H1 (cell line): ENCODE measurements around the gene RASSF10.

Experiments used
- EZH2 ChIP-seq: fragments of 200-600 bp; sonication (generic); IDR thresholded peaks from 2 replicates; pipeline ENCODE4 v1.7.1; 2012; ENCODE audit warnings: low read depth, mild to moderate bottlenecking, moderate library complexity, low read length, inconsistent platforms; ENCODE audit not compliant: severe bottlenecking
- POLR2A ChIP-seq, 2 experiments: IDR thresholded peaks; 1 replicate in 1 of 2; 2 replicates in 1 of 2; pipeline ENCODE4 v1.6.1; 2011; ENCODE audit warnings: low read depth in 2 of 2, low read length in 2 of 2, mild to moderate bottlenecking in 2 of 2; ENCODE audit errors: control extremely low read depth in 1 of 2

GRCh38 chr11:13023423-13023822, 14.3 kb downstream of the RASSF10 start:
- TF ChIP-seq POLR2A (IDR thresholded peaks at IDR 0.05; ENCODE audit: control extremely low read depth in 1 of 2, low read depth in 2 of 2, low read length in 2 of 2): no peak
- TF ChIP-seq EZH2: no peak
